ENCODE data around the gene CHST9.
"Not testable (repeated sequence)": the region's sequence is repeated elsewhere in the genome, so short reads cannot be mapped to it uniquely, and the experiment has no call there.

The CHST9 gene, protein sequence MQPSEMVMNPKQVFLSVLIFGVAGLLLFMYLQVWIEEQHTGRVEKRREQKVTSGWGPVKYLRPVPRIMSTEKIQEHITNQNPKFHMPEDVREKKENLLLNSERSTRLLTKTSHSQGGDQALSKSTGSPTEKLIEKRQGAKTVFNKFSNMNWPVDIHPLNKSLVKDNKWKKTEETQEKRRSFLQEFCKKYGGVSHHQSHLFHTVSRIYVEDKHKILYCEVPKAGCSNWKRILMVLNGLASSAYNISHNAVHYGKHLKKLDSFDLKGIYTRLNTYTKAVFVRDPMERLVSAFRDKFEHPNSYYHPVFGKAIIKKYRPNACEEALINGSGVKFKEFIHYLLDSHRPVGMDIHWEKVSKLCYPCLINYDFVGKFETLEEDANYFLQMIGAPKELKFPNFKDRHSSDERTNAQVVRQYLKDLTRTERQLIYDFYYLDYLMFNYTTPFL

DNA sequence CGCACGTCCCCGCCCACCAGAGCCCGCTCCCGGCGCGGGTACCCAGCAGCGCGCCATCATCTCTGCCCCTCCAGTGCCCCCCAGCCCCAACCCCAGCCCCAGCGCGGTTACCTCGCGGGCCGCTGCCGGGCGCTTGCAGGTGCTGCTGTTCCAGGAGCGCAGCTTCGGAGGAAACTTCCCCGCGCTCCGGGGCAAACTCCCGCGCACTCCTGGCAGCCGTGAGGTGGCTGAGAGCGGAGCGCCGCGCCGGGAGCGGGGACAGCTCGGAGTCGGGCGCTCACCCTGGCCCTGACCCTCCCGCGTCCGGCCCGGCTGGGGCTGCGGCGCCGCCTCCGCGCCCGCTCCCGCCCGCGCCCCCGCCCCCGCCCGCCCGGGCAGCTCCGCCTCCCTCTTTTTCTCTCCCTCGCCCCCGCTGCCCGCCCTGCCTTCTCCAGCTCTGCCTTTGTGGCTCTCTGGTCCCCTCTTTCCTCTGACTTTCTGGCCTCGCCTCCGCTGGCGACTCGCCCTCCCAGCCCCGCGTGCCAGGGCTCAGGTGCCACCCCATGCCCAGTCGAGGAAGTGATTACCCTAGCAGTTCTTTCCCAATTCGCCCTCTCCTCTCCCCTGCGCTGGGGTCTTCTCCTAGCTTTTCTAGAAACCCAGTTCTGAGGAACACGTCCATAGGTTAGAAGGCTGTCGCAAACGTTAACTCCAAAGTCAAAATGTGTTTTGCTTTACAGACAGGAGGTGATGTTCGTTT is at the start of gene CHST9:
TSS of gene CHST9 (minus strand) at position 284 of the 739 bp plus-strand sequence. CDS start 42,499 bp downstream, outside the sequence.
- peak; percentile 25 for DNase-seq (ENCODE audit: low spot score)
- in situ Hi-C loops (cut with MboI; ENCODE audit: low pct_unique_long_range_greater_than_20kb, low sequenced_read_pairs, unreplicated experiment), result no loop called here
- TF ChIP-seq, protein P1, sequence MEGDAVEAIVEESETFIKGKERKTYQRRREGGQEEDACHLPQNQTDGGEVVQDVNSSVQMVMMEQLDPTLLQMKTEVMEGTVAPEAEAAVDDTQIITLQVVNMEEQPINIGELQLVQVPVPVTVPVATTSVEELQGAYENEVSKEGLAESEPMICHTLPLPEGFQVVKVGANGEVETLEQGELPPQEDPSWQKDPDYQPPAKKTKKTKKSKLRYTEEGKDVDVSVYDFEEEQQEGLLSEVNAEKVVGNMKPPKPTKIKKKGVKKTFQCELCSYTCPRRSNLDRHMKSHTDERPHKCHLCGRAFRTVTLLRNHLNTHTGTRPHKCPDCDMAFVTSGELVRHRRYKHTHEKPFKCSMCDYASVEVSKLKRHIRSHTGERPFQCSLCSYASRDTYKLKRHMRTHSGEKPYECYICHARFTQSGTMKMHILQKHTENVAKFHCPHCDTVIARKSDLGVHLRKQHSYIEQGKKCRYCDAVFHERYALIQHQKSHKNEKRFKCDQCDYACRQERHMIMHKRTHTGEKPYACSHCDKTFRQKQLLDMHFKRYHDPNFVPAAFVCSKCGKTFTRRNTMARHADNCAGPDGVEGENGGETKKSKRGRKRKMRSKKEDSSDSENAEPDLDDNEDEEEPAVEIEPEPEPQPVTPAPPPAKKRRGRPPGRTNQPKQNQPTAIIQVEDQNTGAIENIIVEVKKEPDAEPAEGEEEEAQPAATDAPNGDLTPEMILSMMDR (IDR thresholded peaks at IDR 0.05; ENCODE audit: extremely low read depth, insufficient read depth, missing control alignments), result no peak

DNA sequence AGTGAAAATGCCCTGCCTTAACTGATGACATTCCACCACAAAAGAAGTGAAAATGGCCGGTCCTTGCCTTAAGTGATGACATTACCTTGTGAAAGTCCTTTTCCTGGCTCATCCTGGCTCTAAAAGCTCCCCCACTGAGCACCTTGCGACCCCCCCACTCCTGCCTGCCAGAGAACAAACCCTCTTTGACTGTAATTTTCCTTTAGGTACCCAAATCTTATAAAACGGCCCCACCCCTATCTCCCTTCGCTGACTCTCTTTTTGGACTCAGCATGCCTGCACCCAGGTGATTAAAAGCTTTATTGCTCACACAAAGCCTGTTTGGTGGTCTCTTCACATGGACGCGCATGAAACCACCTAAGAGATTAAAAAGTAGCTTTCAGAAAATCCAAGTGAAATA is 47.2 kb upstream of the CHST9 start:
- in situ Hi-C loops (cut with MboI; ENCODE audit: low pct_unique_long_range_greater_than_20kb, low sequenced_read_pairs, unreplicated experiment); DNase-seq (ENCODE audit: low spot score): not testable (repeated sequence)

DNA sequence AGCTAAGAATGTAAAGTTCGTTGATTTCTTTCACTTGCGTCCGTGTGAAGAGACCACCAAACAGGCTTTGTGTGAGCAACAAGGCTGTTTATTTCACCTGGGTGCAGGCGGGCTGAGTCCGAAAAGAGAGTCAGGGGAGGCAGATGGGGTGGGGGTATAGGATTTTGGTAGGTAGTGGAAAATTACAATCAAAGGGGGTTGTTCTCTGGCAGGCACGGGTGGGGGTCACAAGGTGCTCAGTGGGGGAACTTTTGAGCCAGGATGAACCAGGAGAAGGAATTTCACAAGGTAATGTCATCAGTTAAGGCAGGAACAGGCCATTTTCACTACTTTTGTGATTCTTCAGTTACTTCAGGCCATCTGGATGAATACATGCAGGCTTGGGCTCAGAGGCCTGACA is 46.6 kb upstream of the CHST9 start:
- in situ Hi-C loops (cut with MboI; ENCODE audit: low pct_unique_long_range_greater_than_20kb, low sequenced_read_pairs, unreplicated experiment); DNase-seq (ENCODE audit: low spot score): not testable (repeated sequence)

DNA sequence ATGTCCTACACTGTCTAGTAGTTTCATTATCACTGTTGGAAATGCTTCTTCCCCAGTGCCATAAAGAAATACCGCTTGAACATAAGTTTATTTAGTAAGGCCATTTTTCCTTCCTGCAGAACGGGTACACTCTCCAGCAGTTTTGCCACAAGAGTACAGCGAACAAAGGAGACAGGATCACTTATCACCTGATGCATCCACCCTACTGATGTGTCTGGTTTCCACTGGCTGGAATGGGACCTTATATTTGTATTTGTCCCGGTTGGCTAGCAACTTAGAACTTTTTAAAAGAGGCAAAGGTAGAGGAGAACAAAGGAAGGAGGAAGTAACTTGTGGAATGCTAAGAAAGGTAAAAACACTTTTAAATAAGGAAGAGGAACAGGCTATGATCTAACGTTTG is 46.1 kb upstream of the CHST9 start:
- in situ Hi-C loops (cut with MboI; ENCODE audit: low pct_unique_long_range_greater_than_20kb, low sequenced_read_pairs, unreplicated experiment); DNase-seq (ENCODE audit: low spot score): not testable (repeated sequence)

DNA sequence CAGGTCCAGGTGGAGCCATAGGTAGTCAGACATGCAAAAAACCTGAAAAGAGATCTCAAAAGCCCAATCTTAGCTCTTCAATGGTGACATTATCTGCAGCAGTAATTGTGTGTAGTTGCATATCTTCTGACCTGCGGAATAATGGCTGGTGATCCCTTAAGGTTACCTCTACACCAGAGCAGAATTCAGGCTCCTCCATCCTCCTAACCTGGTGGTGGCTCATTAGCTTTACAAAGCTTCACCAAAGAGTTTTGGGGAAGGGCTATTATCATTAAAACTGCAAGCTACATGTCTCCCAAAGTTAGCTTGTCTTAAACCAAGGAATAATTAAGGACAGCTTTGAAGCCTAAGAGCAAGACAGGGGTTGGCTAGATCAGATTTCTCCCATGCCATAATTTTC is 42.6 kb upstream of the CHST9 start:
- in situ Hi-C loops (cut with MboI; ENCODE audit: low pct_unique_long_range_greater_than_20kb, low sequenced_read_pairs, unreplicated experiment), result no loop called here
- TF ChIP-seq, protein P1 (IDR thresholded peaks at IDR 0.05; ENCODE audit: extremely low read depth, insufficient read depth, missing control alignments), result no peak
- DNase-seq (ENCODE audit: low spot score), result no peak

DNA sequence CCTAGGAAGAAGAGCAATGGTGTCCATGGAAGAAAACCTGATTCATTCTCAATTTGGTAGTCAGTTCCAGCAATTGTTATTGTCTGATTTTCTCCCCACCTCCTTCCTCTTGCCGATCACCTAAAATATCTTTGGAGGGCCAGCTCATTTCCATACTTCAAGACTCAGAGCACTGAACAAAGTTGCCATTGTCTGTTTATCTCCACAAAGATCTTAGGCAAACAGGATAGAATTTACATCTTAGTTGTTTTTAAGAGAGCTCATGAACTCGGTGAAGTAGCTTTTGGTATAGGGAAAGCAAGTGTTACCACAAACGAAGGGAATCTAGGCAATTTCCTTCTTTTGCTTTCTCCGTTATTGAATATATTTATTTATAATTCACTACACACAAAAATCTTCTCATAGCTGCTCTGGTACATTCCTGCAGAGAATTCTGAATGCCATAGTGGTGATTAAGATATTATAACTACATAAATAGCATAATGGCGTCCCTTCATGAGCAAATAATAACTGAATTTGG is 41.5 kb upstream of the CHST9 start:
- DNase-seq (ENCODE audit: low spot score), result no peak
- TF ChIP-seq, protein P1 (IDR thresholded peaks at IDR 0.05; ENCODE audit: extremely low read depth, insufficient read depth, missing control alignments), result no peak
- in situ Hi-C loops (cut with MboI; ENCODE audit: low pct_unique_long_range_greater_than_20kb, low sequenced_read_pairs, unreplicated experiment), result no loop called here

DNA sequence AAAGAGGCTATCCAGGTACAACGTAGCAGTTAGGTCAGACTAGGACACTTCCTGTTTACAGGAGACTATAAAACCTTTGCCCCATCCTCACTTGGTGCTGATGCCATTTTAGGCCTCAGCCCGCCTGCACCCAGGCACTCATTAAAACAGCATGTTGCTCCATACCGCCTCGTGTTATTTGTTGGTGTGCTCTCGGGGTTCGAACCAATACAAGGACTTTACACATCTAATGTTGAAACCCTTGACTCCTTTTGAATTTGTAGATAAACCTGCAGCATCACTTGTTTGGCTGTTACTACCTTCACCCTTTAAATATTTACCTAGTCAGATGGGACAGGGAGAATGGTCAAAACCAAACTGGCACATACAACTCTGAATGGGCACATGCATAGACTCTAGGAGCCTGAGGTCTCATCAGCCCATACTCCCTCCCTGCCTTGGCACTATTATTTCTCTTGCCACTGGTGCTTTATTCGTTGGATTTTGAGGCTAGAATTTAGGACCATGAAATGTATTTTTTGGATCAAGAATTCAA is 40.9 kb upstream of the CHST9 start:
- DNase-seq (ENCODE audit: low spot score), result no peak
- in situ Hi-C loops (cut with MboI; ENCODE audit: low pct_unique_long_range_greater_than_20kb, low sequenced_read_pairs, unreplicated experiment), result no loop called here
- TF ChIP-seq, protein P1 (IDR thresholded peaks at IDR 0.05; ENCODE audit: extremely low read depth, insufficient read depth, missing control alignments), result no peak

Measured in GM13977 (cell line).